HG02571 (cell line): ENCODE data around the gene PPIP5K1.

Experiments
- ATAC-seq: cut with Tn5 transposase; IDR thresholded peaks from one replicate; pipeline ENCODE4 v1.9.1; 2021; ENCODE audit warnings: mild to moderate bottlenecking, moderate library complexity; ENCODE audit not compliant: unreplicated experiment

PPIP5K1 gene

DNA sequence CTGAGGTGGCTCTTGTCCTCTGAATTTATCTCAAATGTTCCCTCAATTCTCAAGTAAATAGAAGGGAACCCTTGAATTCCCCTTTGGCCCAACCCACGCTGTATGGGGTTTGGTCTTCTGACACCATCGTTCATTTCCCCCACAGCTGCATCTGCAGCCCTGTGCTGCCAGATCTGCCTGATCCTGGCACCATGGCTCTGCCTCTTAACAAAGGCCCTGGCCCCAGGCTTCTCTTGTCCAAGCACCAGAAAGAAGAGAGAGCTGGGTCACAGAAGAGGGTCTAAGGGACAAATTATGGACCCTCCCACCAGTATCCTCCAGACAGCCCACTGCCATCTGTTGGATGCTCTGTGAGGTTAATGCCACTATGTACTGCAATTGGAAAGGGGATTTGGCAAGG, 70.8 kb downstream of the PPIP5K1 start:
- ATAC-seq = no peak

DNA sequence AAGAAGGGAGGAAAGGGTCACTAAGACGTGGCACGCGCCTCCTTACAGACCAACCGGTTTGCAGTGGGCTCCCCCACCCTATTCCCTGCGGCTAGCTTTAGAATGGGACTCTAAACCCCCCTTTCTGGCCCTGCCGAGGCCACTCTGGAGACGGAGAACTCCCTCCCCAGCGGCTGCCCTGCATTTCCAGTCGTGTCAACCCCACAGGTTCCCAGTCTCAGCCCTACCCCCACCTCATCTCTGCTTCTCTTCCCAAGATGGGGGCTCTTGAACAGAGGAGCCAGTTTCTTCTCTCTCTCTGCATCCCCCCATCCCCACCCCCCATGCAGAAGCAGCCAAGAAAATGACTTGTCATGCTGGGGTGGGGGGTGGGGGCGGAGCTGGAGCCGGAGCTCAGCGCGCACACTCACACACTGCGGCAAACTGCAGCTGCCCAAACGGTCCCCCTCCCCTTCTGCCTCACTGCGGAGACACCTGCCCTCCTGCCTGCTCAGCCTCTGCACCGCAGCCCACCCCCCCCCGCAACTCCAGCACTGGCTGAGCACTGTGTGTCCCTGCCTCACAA, 71.7 kb downstream of the PPIP5K1 start:
- ATAC-seq = no peak

DNA sequence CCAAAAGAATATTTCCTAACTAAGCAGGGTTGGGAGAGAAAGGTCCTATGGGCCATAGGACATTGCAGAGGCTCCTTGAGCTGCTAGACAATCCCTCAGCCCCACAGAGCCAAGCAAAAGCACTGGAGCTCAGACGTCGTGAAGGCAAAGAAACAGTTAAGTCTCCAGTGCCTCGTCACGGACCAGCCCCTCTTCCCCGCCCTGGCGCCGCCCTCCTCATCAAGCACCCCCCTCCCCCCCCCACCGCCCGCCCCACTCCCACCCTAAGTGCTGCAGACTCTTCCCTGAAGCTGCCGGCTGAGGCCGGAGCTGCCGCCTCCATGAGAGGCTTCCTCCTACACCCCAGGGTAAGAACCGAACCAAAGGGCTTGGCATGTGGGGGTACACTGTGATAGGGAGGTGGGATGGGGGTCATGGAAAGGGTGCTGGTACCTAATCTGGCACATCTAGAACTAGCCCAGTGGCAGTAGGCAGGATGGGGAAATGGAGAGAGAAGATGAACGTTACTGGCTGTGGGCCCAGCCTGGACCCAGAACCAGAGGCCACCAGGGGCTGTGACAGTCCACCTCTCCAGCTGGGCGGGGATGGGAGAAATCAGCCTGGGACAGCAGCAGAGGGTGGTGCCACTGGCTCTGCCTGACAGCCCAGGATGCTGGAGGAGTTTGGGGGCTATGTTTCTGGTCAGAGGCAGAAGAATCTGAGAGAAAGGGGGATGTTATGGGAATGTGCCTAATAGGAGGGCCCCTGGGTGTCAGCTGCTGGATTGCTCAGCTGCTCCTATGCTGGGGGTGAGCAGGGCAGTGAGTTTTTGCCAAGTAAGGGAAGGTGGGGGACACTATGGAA, 72.4 kb downstream of the PPIP5K1 start, which contains the start of gene MAP1A:
Gene MAP1A, plus strand, starts transcription at position 255 of the 843 bp plus-strand sequence. CDS start 3,866 bp downstream, outside the sequence.
- no peak for ATAC-seq

DNA sequence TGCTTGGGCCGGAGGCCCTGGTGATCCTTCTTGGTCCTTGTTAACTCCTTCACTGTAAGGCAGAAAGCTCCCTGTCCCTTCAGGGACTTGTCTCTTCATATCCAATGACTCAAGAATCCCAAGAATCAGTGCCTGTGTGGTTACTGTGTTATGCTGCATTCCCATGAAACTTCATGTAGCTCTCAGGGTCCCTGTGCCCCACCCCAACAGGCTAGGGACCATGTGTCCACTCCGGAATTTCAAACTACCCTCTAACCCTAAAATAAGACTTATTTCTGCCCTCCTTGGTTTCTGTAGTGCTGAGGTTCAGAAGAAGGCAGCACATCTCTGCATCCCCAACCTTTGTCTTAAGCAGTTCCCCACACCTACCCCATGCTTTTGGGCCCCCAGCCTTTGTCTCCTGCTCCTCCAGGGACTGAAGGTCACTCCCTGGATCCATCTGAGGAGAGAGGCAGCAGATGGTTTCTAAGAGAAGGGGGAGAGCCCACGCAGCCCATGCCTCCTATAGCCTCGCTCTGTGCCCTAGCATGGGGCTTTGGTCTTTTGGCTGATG, 73.1 kb downstream of the PPIP5K1 start:
- no peak for ATAC-seq

DNA sequence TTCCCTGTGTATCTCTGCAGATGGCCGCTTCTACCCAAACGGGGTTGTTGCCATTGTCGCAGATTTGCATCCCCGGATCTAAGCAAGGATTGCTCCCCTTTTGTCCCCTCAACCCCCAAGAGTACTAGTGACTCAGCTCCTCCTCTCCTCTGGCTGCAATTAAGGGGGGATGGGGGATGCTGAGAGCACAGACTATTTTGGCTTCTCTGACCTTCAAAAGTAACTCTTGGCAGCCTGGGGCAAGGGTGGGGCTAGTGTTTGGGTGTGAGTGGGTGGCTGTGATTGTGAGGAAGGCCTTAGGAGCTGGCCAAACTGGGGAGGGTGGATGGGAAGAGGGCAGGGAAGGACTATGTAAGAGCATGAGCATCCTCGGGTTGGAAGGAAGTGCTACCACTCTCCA, 73.8 kb downstream of the PPIP5K1 start:
- ATAC-seq = no peak

DNA sequence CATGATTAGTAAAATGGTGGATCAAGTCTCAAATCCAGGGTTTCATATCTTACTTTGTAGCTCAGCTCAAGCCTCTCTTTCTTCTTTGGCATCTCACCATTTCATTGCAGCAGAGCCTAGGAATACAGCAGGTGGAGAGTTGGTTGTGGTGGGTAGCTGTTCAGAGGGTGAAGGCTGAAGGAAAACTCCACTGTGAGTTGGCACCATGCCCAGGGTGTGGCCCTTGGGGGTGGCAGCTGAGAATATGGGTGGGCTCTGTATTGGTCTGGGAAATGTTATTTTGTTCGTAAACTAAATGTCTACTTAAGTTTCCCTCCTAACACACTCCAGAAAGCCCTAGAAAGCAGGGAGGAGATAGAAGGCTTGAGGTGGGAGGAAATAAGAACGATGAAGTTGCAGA, 74.3 kb downstream of the PPIP5K1 start:
- no peak for ATAC-seq

DNA sequence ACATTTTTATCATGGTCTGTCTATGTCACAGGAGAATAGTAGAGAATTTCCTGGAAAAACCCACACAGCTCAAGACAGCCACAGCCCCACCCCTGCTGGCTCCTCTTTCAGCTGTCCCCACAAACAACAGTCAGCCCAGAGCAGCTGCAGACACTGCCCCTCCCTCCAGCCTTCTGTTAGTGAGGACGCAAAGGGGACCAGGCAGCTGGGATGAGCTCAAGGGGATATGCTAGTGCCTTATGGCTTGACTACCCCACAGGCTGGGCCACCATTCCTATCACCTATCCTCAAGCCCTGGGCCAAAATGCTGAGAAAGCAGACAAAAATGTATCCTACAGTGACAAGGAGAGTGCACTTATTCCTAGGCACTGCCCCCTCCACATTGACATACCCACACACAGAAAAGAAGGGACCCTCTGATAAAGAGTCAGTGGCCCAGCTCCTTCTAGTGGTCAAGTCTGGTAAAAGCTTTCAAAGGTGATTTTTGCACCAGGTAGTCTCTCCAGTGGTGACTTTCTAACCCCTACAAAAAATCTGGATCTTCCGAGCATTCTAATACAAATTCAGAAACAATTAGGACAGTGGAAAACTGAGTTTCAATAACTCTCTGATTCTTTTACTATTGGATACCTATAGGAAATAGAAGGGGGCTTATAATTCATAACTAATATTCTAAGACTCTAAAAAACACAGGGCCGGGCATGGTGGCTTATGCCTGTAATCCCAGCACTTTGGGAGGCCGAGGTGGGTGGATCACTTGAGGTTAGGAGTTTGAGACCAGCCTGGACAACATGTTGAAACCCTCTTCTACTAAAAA, 75.6 kb downstream of the PPIP5K1 start:
- ATAC-seq = no peak

DNA sequence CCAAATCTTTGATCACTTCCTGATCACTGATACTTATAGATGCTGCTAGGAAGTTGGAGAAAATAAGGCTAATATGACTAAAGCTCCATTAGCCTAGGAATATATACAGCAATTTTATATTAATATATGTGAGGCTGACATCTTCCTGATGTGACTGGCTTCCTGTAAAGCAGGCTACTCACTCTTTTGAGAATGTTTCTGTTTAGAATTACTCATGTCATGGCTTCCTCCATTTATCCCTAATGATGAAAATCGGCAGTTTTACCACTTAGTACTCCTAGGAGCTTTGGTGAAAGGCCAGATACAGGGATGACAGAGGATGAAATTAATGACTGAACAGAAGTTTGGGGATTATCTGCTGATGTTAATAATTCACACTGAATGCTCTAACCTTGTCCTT, 76.5 kb downstream of the PPIP5K1 start:
- no peak for ATAC-seq

DNA sequence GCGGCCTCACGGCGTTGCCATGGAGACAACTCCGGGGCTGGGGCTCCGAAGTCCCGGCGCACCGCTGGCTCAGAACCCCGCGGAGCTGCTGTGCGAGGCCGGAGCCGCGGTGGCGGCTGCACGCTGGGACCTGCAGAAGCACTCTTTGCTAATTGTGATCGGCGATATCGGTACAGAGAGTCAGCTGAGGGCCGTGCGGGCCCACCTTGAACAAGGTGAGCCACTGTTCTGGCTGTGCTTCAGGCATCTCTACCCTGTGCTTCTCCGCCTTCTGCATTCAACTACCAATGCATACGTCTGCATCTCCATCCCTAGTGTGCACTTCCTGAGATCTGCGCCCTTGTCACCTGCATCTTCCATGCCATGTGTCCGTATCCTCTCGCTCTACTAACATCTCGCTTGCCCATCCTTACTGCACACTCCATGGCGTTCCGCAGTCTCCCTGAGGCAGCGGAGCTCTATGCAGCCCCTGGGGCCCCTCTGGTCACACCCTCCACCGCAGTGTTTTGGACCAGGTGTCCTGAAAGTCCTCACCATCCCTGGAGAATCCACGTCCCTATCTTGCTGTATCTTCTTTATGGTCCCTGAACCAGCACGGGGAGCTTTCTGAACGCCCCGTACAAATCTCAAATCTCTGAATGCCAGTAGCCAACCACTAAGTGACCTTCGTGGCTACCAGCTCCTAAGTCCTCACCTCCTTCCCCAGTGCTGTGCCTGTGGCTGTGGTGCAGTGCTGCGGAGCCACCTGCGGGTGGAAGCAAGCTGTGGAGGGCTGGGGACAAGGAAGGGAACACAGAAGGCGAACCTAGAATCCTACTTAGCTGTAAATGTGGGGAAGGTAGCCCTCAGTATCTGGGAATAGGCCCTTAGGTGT, 78.8 kb downstream of the PPIP5K1 start:
- no peak for ATAC-seq

DNA sequence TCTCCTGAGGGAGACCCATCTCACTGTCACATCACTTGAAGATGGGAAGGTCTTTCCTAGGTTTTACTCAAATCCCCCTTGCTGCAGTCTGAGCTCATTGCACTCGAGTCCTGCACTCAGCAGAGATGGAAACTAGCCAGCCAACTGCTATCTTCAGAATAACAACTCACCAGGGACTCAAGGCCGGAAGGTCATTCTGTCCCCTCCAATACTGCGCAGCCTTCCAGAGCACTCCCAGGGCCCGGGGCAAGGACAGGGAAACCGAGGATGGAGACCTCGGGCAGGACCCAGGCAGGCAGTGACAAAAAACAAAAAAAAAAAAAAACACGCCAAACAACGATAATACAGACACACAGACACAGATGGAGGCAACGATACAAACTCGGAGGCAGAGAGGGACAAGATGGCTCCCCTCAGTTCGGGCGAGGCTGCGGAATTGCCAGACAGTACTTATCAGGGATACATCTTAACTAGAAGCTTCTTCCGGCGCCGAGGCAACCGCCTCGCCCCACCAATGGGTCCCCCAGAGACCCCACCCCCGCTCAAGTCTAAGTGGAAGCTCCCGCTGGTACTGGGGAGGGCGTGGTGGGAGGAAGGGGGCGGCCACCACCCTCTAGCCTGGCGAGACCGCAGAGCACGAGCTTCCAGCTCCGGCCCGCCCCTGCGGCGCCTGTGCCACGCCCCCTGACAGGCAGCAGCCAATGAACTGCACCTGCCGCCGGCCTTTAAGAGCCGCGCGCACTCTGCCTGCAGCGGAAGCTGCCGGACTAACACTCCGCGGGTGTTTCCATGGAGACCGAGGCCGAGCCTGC, 79.6 kb downstream of the PPIP5K1 start:
- ATAC-seq = peak; percentile 96

DNA sequence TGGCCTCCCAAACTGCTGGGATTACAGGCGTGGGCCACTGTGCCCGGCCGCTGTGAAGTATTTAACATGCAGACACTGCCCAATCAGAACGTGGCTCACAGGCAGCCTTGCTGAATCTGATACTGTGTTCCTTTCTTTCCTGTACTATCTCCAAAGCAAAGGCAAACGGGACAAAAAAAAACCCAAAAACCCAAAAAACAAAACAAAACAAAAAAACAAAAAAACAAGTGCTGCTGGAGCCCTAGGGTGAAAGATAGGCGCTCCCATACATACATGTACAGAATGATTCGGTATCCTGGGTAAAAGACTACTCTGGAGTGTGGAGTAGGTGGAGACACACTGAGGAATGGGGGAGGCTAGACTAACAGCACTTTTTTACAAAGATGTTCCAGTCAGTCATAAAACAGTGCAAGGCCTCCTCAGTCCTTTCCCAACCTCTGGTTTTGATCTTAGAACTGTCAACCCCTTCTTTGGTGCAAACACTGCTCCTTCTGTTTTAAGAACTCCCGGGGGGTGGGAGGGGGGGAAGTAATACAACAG, 80.3 kb downstream of the PPIP5K1 start:
- ATAC-seq = no peak

DNA sequence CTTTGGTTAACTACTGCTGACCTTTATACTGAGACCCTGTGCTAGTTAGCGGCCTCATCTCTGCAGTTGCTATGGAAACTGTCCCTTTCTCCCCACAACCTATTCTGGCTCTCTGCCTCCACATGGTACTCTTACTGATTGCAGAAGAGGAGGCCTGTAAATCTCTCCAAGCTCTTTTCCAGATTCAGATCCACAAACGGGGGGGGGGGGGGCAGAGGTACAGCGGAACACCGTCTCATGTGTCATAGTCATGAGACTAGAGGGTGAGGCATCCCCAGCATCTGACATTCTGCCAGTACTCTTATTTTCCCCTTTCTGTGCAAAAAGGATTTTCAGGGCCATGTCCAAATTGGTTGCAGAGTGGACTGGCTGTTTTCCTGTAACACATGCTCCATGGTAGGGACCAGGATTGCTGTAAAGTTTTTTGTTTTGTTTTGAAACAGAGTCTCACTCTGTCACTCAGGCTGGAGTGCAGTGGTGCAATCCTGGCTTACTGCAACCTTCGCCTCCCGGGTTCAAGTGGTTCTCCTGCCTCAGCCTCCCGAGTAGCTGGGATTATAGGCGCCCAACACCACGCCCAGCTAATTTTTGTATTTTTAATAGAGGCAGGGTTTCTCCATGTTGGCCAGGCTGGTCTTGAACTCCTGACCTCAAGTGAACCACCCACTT, 80.9 kb downstream of the PPIP5K1 start:
- no peak for ATAC-seq

DNA sequence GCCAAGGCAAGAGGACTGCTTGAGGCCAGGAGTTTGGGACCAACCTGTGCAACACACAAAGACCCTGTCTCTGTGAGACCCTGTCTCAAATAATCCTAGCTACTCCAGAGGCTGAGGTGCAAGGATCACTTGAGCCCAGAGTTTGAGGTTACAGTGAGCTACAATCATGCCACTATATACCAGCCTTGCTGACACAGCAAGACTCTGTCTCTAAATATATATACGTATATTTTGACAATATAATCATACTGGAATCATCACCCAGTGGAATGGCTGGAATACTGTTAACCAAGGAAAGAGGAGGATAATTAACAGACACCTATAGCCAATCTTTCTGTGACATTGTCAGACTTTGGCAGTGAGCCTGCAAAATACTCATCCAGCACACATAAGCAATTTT, 81.6 kb downstream of the PPIP5K1 start:
- ATAC-seq = no peak

DNA sequence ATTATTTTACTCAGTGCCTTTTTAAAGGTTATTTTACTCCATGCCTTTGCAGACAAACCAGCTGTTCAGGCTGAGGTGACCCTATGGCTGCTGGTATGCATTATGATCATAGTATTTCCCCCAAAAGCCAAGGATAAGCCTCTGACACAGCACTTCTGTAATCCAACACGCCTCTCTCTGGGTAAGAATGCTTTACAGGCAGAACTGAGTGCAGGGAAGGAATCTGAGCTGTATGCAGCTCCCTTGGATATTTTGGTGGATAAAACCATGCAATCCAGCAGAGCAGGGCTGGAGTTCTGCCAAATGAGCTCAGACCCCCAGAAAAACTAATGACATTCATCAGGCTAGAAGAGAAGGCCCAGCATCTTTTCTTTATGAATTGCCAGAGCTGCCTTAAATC, 84.3 kb downstream of the PPIP5K1 start:
- ATAC-seq = no peak

DNA sequence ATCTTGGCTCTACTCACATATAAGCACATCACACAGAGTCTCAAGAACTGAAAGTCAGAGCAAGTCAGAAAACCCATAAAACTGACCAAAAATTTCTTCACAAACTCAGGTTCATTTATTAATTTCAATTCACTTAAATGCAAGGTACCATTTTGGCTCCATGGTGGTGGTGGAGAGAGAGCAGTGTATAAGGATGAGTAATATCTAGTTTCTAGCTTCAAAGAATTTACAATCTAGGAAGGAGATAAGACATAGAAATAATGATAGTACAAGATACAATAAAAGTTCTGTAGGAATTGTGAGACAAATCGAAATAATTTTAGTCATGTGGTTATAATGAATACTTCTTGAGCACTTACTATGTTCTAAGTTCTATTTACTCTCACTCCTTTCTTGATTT, 90.4 kb downstream of the PPIP5K1 start:
- ATAC-seq = no peak

DNA sequence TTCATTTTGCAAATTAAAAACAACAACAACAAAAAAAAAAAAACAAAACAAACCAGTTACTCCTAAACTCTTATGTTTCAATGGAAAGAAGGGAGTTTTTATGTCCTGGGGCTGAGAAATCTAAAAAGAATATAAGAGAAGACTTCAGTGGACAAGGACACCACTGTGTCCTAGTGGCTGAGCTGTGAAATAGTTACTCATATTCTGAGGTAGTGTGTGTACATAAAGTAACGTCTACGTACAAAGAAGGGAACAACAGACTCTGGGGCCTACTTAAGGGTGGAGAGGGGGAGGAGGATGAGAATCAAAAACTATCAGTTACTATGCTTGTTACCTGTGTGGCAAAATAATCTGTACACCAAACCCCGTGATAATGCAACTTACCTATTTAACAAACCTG, 91.0 kb downstream of the PPIP5K1 start:
- no peak for ATAC-seq

DNA sequence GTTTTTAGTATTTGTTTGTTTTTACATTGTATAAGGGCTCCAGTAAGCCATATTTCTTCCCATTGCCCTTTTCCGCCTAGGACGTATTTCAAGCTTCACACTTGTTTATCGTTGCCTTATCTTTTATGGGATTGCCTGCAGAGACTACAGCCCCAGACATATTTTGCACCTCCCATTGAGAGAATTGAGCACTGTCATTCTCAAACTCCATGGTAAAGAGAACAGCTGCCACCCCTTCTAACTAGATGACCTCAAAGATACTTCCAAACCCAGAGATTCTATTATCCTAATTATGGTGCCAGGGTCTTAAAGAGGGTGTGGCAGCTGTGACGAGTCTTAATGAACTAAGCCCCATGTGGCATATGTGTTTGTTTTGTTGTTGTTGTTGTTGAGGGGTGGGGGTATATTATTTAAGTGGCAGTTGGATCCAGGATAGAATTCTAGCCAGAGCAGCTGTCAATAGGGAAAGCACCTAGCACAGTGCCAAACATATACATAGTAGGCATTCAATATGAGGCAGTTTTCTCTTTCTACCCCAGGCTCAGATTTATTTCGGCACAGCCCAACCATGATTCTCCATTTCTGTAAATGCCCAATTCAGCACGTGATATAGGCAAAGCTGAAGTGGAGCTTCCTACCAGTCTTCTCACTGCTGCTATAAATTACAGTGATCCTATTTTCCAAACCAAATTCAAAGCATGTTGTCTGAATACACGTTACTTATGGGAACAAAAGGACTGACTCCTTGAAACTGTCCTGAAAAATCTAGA, 96.1 kb downstream of the PPIP5K1 start:
- ATAC-seq = no peak
